ENCODE data around the gene C7orf57. TPM values are rescaled to one million over a fixed set of nuclear protein-coding genes. Genes with fewer than 3 reads are reported as not detected.

C7orf57 gene
- total RNA-seq, 4 donors from 2014 or later: 0.39 TPM; not detected in 3

GRCh38 chr7:48017674-48018073 is 17.7 kb upstream of the C7orf57 start:
- 68 to 83% methylated on average over 4 of the region's 4 CpGs for WGBS, 2 donors
- intact Hi-C loops (cut with DNase I; ENCODE audit: low total_unique reads): no loop called here
- TF ChIP-seq POLR2A (IDR thresholded peaks at IDR 0.05) (no peak), CTCF (IDR thresholded peaks at IDR 0.05) (no peak)
- DNase-seq (ENCODE audit: low spot score in 2 of 2): no peak
- H3K4me3 ChIP-seq (ENCODE audit: low read depth, poor library complexity, severe bottlenecking): no peak overlapping the region

- 78 to 82% methylated on average over 5 of the region's 5 CpGs for WGBS, 2 donors
- no peak overlapping the region for H3K4me3 ChIP-seq (ENCODE audit: low read depth, poor library complexity, severe bottlenecking)
- TF ChIP-seq POLR2A (IDR thresholded peaks at IDR 0.05): no peak
- no peak for TF ChIP-seq CTCF (IDR thresholded peaks at IDR 0.05)
- DNase-seq (ENCODE audit: low spot score in 2 of 2): no peak
- intact Hi-C loops (cut with DNase I; ENCODE audit: low total_unique reads): no loop called here
These were observed 9.7 kb upstream of the C7orf57 start for GRCh38 chr7:48025624-48026023.

GRCh38 chr7:48028938-48029337 is 6.4 kb upstream of the C7orf57 start, which contains the start of gene SUN3:
Gene SUN3 (minus strand): TSS chr7:48029107. CDS start chr7:48028938, 169 bp downstream.
- intact Hi-C loops (cut with DNase I; ENCODE audit: low total_unique reads): no loop called here
- TF ChIP-seq POLR2A (IDR thresholded peaks at IDR 0.05): no peak
- TF ChIP-seq CTCF (IDR thresholded peaks at IDR 0.05): no peak
- no peak within 1 kb of the TSS for H3K4me3 ChIP-seq (ENCODE audit: low read depth, poor library complexity, severe bottlenecking)
- WGBS, 2 donors: 77 to 78% methylated on average over 6 of the region's 6 CpGs
- DNase-seq (ENCODE audit: low spot score in 2 of 2): no peak

GRCh38 chr7:48031111-48031510 is 4.2 kb upstream of the C7orf57 start:
- intact Hi-C loops (cut with DNase I; ENCODE audit: low total_unique reads): no loop called here

GRCh38 chr7:48033922-48034321 is 1.4 kb upstream of the C7orf57 start:
- DNase-seq (ENCODE audit: low spot score in 2 of 2): no peak
- TF ChIP-seq POLR2A (IDR thresholded peaks at IDR 0.05): no peak
- TF ChIP-seq CTCF (IDR thresholded peaks at IDR 0.05): no peak
- 75 to 80% methylated on average over 5 of the region's 5 CpGs for WGBS, 2 donors
- H3K4me3 ChIP-seq (ENCODE audit: low read depth, poor library complexity, severe bottlenecking): no peak overlapping the region
- intact Hi-C loops (cut with DNase I; ENCODE audit: low total_unique reads): no loop called here

More at GRCh38 chr7:48031111-48031510, 4.2 kb upstream of the C7orf57 start:
- no peak for TF ChIP-seq CTCF (IDR thresholded peaks at IDR 0.05)
- no peak for TF ChIP-seq POLR2A (IDR thresholded peaks at IDR 0.05)
- WGBS, 2 donors: 52 to 62% methylated on average over 2 of the region's 2 CpGs
- H3K4me3 ChIP-seq (ENCODE audit: low read depth, poor library complexity, severe bottlenecking): no peak overlapping the region
- no peak for DNase-seq (ENCODE audit: low spot score in 2 of 2)

GRCh38 chr7:48035967-48036478 is 680 bp downstream of the C7orf57 start:
- intact Hi-C loops (cut with DNase I; ENCODE audit: low total_unique reads): no loop called here
- WGBS, 2 donors: 1 to 4% methylated on average over 30 to 40 of the region's 42 CpGs
- no peak for DNase-seq (ENCODE audit: low spot score in 2 of 2)
- peak overlapping the region; percentile 7 for H3K4me3 ChIP-seq (ENCODE audit: low read depth, poor library complexity, severe bottlenecking)
- TF ChIP-seq CTCF (IDR thresholded peaks at IDR 0.05) (no peak), POLR2A (IDR thresholded peaks at IDR 0.05) (no peak)

All from lower leg skin (tissue), 4 donors.